Left renal pelvis (tissue), 4 donors: Measurements from ENCODE around the gene TEX44. TPM values are rescaled to one million over a fixed set of nuclear protein-coding genes. Genes with fewer than 3 reads are reported as not detected.

Experiments
- DNase-seq, 4 donors: peaks; one replicate each; pipeline ENCODE4 v3.0.0-alpha.2; 2013; ENCODE audit warnings: low read depth in 4 of 4, low spot score in 3 of 4
- polyA plus RNA-seq, 4 donors: library from polyadenylated mRNA; unstranded; fragments of 120-200 nt; gene quantifications; one replicate each; pipeline ENCODE4 v1.2.1, GENCODE V29; 2013; ENCODE audit not compliant: insufficient read length in 4 of 4

TEX44 gene
- polyA plus RNA-seq, 4 donors, result not detected

- DNase-seq, result no peak
These were observed 40.0 kb downstream of the TEX44 start for GRCh38 chr2:231632559-231633142.

GRCh38 chr2:231633241-231633976 is 40.7 kb downstream of the TEX44 start:
- DNase-seq, result no peak

- no peak for DNase-seq
These were observed 41.7 kb downstream of the TEX44 start for GRCh38 chr2:231634412-231634811.

GRCh38 chr2:231634951-231635875 is 42.5 kb downstream of the TEX44 start:
- DNase-seq, result no peak

- DNase-seq, result no peak
These were observed 47.6 kb downstream of the TEX44 start for GRCh38 chr2:231640241-231640640.

- DNase-seq, result no peak
These were observed 48.0 kb downstream of the TEX44 start for GRCh38 chr2:231640641-231641111.

- no peak for DNase-seq
These were observed 50.2 kb downstream of the TEX44 start for GRCh38 chr2:231642631-231643494.

- DNase-seq, result no peak
These were observed 50.8 kb downstream of the TEX44 start for GRCh38 chr2:231643495-231643888.

Other genes starting within 250 kb of the TEX44 start
- 1 to 10 TPM; 3.0 to 4.0 (median 3.7) TPM for gene B3GNT7, start 197.2 kb upstream of the TEX44 start, polyA plus RNA-seq
- 1,000 to 10,000 TPM in 2 of 4 donors, 100 to 1,000 TPM in 2; 931 to 1,288 (median 1,077) TPM for gene NCL, start 128.4 kb upstream of the TEX44 start, polyA plus RNA-seq
- under 1 TPM; 0.47 to 0.91 (median 0.69) TPM for gene NMUR1, start 62.4 kb upstream of the TEX44 start, polyA plus RNA-seq
- gene PTMA, start 115.7 kb downstream of the TEX44 start, polyA plus RNA-seq, result 1,000 to 10,000 TPM; 1,725 to 2,255 (median 2,069) TPM
- 10 to 100 TPM; 26.0 to 28.9 (median 27.4) TPM for gene PDE6D, start 188.4 kb downstream of the TEX44 start, polyA plus RNA-seq
- gene COPS7B, start 193.6 kb downstream of the TEX44 start, polyA plus RNA-seq, result 10 to 100 TPM; 45.3 to 68.1 (median 53.7) TPM